Neural cell (in vitro differentiated cells): ENCODE data around the gene ABHD14A. TPM values are rescaled to one million over a fixed set of nuclear protein-coding genes. Genes with fewer than 3 reads are reported as not detected.

Experiments
- H2AFZ ChIP-seq: fragments of 200-600, 300-800 bp; sonication (generic), shearing (Covaris generic); 2 replicates; pipeline ENCODE4 v1.6.0; 2014; ENCODE audit warnings: low read depth, mild to moderate bottlenecking, antibody characterized with exemption, low read length, moderate library complexity
- H3F3A ChIP-seq: fragments of 200-600 bp; shearing (Covaris generic); 2 replicates; pipeline ENCODE4 v1.6.1; 2016; ENCODE audit warnings: mild to moderate bottlenecking, moderate library complexity, mixed read lengths, antibody characterized with exemption, low read length; ENCODE audit not compliant: insufficient read depth, poor library complexity, severe bottlenecking
- H3K27ac ChIP-seq: fragments of 200-600, 300-800 bp; sonication (generic), shearing (Covaris generic); 2 replicates; pipeline ENCODE4 v1.5.1; 2014; ENCODE audit warnings: mild to moderate bottlenecking, low read length, moderate library complexity
- H3K27me3 ChIP-seq: fragments of 300-800, 200-600 bp; sonication (generic), shearing (Covaris generic); 2 replicates; pipeline ENCODE4 v1.6.0; 2014; ENCODE audit warnings: mild to moderate bottlenecking, low read depth, low read length, moderate library complexity; ENCODE audit not compliant: insufficient read depth
- H3K36me3 ChIP-seq: fragments of 300-800, 200-600 bp; sonication (generic), shearing (Covaris generic); 2 replicates; pipeline ENCODE4 v1.5.1; 2014; ENCODE audit warnings: mild to moderate bottlenecking, antibody characterized with exemption, low read length, moderate library complexity; ENCODE audit not compliant: insufficient read depth
- H3K4me2 ChIP-seq: fragments of 300-800, 200-600 bp; sonication (generic), shearing (Covaris generic); 2 replicates; pipeline ENCODE4 v1.6.0; 2014; ENCODE audit warnings: mild to moderate bottlenecking, low read length
- H3K4me3 ChIP-seq: fragments of 300-800, 200-600 bp; sonication (generic), shearing (Covaris generic); 2 replicates; pipeline ENCODE4 v1.5.1; 2014; ENCODE audit warnings: mild to moderate bottlenecking, low read length, moderate library complexity
- H3K79me2 ChIP-seq: fragments of 200-600 bp; shearing (Covaris generic); replicated peaks from 2 replicates; pipeline ENCODE4 v1.6.0; 2014; ENCODE audit warnings: mild to moderate bottlenecking, low read length, moderate library complexity; ENCODE audit not compliant: insufficient read depth
- H3K9ac ChIP-seq: fragments of 300-800, 200-600 bp; sonication (generic), shearing (Covaris generic); 2 replicates; pipeline ENCODE4 v1.6.1; 2016; ENCODE audit warnings: mild to moderate bottlenecking, low read length, mixed read lengths
- H3K9me2 ChIP-seq: fragments of 200-600 bp; shearing (Covaris generic); 2 replicates; pipeline ENCODE4 v1.6.1; 2016; ENCODE audit warnings: mild to moderate bottlenecking, low read length, mixed read lengths; ENCODE audit not compliant: insufficient read depth
- H3K9me3 ChIP-seq: fragments of 200-600, 300-800 bp; sonication (generic), shearing (Covaris generic); 2 replicates; pipeline ENCODE4 v1.6.1; 2016; ENCODE audit warnings: mild to moderate bottlenecking, mixed run types, low read length, moderate library complexity, mixed read lengths
- H4K20me1 ChIP-seq: fragments of 200-600 bp; shearing (Covaris generic); 2 replicates; pipeline ENCODE4 v1.6.1; 2016; ENCODE audit warnings: mild to moderate bottlenecking, mixed run types; ENCODE audit not compliant: insufficient read depth
- CTCF ChIP-seq: fragments of 450-650 bp; IDR thresholded peaks from 2 replicates; pipeline ENCODE4 v1.5.1; 2014; ENCODE audit warnings: antibody characterized with exemption, mild to moderate bottlenecking, moderate library complexity; ENCODE audit not compliant: poor library complexity, severe bottlenecking
- EP300 ChIP-seq: fragments of 450-650 bp; conservative IDR thresholded peaks from 2 replicates; pipeline ENCODE4 v1.6.1; 2014; ENCODE audit warnings: antibody characterized with exemption, mild to moderate bottlenecking, moderate library complexity; ENCODE audit not compliant: poor library complexity, severe bottlenecking
- EZH2 ChIP-seq: fragments of 200-600, 300-800 bp; shearing (Covaris generic), sonication (generic); IDR thresholded peaks from 2 replicates; pipeline ENCODE4 v1.6.1; 2014; ENCODE audit warnings: antibody characterized with exemption, low read length, borderline replicate concordance, mild to moderate bottlenecking; ENCODE audit not compliant: insufficient read depth, poor library complexity, severe bottlenecking
- MXI1 ChIP-seq: fragments of 450-650 bp; conservative IDR thresholded peaks from 2 replicates; pipeline ENCODE4 v1.6.1; 2014; ENCODE audit warnings: antibody characterized with exemption, mild to moderate bottlenecking; ENCODE audit not compliant: poor library complexity, severe bottlenecking
- POLR2AphosphoS5 ChIP-seq: IDR thresholded peaks from 2 replicates; pipeline ENCODE4 v1.6.1; 2012
- RAD21 ChIP-seq: fragments of 450-650 bp; conservative IDR thresholded peaks from 2 replicates; pipeline ENCODE4 v1.6.1; 2014; ENCODE audit warnings: antibody characterized with exemption, mild to moderate bottlenecking, moderate library complexity
- SMC3 ChIP-seq: fragments of 450-650 bp; conservative IDR thresholded peaks from 2 replicates; pipeline ENCODE4 v1.6.1; 2014; ENCODE audit warnings: antibody characterized with exemption, mild to moderate bottlenecking, moderate library complexity; ENCODE audit not compliant: poor library complexity
- TAF1 ChIP-seq: IDR thresholded peaks from 2 replicates; pipeline ENCODE4 v1.6.1; 2012; ENCODE audit warnings: low read depth
- polyA plus RNA-seq: library from polyadenylated mRNA; depleted of rRNA; stranded (reverse); fragments of >200 nt; gene quantifications from 2 replicates; pipeline ENCODE4 v1.2.3, GENCODE V29; 2014
- TF ChIP-seq, protein P1 (sequence below): IDR thresholded peaks from 2 replicates; pipeline ENCODE4 v1.6.1; 2012; ENCODE audit warnings: borderline replicate concordance

Gene ABHD14A
- polyA plus RNA-seq, 1 donor from 2014 or later, result 57.8 TPM

GRCh38 chr3:52026041-52026440 lies 51.2 kb downstream of the ABHD14A start:
- no peaks in the 10 kb centered on the region for H4K20me1 ChIP-seq
- no peaks in the 10 kb centered on the region for H3F3A ChIP-seq
- no peak overlapping the region for H3K4me2 ChIP-seq
- no peak for TF ChIP-seq CTCF
- no peak for TF ChIP-seq RAD21
- TF ChIP-seq, protein P1, sequence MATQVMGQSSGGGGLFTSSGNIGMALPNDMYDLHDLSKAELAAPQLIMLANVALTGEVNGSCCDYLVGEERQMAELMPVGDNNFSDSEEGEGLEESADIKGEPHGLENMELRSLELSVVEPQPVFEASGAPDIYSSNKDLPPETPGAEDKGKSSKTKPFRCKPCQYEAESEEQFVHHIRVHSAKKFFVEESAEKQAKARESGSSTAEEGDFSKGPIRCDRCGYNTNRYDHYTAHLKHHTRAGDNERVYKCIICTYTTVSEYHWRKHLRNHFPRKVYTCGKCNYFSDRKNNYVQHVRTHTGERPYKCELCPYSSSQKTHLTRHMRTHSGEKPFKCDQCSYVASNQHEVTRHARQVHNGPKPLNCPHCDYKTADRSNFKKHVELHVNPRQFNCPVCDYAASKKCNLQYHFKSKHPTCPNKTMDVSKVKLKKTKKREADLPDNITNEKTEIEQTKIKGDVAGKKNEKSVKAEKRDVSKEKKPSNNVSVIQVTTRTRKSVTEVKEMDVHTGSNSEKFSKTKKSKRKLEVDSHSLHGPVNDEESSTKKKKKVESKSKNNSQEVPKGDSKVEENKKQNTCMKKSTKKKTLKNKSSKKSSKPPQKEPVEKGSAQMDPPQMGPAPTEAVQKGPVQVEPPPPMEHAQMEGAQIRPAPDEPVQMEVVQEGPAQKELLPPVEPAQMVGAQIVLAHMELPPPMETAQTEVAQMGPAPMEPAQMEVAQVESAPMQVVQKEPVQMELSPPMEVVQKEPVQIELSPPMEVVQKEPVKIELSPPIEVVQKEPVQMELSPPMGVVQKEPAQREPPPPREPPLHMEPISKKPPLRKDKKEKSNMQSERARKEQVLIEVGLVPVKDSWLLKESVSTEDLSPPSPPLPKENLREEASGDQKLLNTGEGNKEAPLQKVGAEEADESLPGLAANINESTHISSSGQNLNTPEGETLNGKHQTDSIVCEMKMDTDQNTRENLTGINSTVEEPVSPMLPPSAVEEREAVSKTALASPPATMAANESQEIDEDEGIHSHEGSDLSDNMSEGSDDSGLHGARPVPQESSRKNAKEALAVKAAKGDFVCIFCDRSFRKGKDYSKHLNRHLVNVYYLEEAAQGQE, result no peak
- TF ChIP-seq SMC3, result no peak
- no peak for TF ChIP-seq MXI1
- TF ChIP-seq EZH2, result no peak
- TF ChIP-seq EP300, result no peak
- no peak for TF ChIP-seq POLR2AphosphoS5
- no peak for TF ChIP-seq TAF1
- no peak overlapping the region for H3K4me3 ChIP-seq
- no peaks in the 10 kb centered on the region for H3K9me2 ChIP-seq
- no peaks in the 10 kb centered on the region for H3K9me3 ChIP-seq
- H3K27me3 ChIP-seq, result no peaks in the 10 kb centered on the region
- H2AFZ ChIP-seq, result no peak overlapping the region
- no peak overlapping the region for H3K27ac ChIP-seq
- H3K9ac ChIP-seq, result no peak overlapping the region
- no peaks in the 10 kb centered on the region for H3K79me2 ChIP-seq
- no peaks in the 10 kb centered on the region for H3K36me3 ChIP-seq

DNA sequence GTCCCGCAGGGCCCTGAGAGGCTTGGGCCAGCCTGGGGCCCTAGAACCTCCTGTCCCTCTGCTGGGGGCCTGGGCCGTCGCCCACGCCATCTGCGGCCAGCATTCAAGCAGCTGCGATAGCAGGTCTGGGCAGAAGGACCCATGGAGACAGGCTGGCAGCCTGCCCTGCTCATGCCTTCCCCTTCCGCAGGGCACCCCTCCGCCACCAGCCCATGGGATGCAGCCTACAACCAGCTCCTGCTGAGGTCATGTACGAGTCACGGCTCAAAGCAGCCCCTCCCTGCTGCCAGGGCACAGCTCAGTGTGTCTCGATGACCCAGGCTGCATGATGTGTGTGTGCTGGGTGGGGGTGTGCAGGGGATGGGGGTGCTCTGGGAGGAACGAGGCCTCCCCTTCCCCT lies 53.7 kb downstream of the ABHD14A start:
- TF ChIP-seq CTCF, result no peak
- TF ChIP-seq EZH2, result no peak
- TF ChIP-seq, protein P1, result no peak
- TF ChIP-seq SMC3, result no peak
- TF ChIP-seq POLR2AphosphoS5, result no peak
- TF ChIP-seq MXI1, result no peak
- no peak for TF ChIP-seq RAD21
- no peak for TF ChIP-seq TAF1
- no peak for TF ChIP-seq EP300
- Histone ChIP-seq H3K4me2 (no peak overlapping the region), H3K9ac (no peak overlapping the region), H3K9me3 (no peaks in the 10 kb centered on the region), H3K9me2 (no peaks in the 10 kb centered on the region), H4K20me1 (no peaks in the 10 kb centered on the region), H3K36me3 (no peaks in the 10 kb centered on the region), H3F3A (no peaks in the 10 kb centered on the region), H3K79me2 (no peaks in the 10 kb centered on the region), H3K27me3 (no peaks in the 10 kb centered on the region), H2AFZ (no peak overlapping the region), H3K27ac (no peak overlapping the region), H3K4me3 (no peak overlapping the region)
